H1 (cell line): ENCODE measurements around the gene GRM5. TPM values are rescaled to one million over a fixed set of nuclear protein-coding genes. Genes with fewer than 3 reads are reported as not detected.
A peak's percentile ranks its signal among the peaks of the same experiment; 100 is the strongest.
"Not testable (repeated sequence)": the region's sequence is repeated elsewhere in the genome, so short reads cannot be mapped to it uniquely, and the experiment has no call there.

ENCODE experiments used
- CTCF ChIA-PET: fragments of 300-600 bp; sonication (Branson Sonifier 250); formaldehyde crosslinking; loops from one replicate; lab custom pipeline; 2021; ENCODE audit not compliant: partially characterized antibody; lab: Charles Lee
- POLR2A ChIA-PET: fragments of 300-600 bp; sonication (Branson Sonifier 250); formaldehyde crosslinking; loops from one replicate; lab custom pipeline; 2021; ENCODE audit warnings: inconsistent platforms; ENCODE audit not compliant: partially characterized antibody; lab: Charles Lee
- DNase-seq, 2 experiments: peaks; one replicate each; pipeline versions ENCODE4 v3.0.0 to v3.0.0-alpha.2; 2010 to 2022; ENCODE audit warnings: low spot score in 2 of 2, low read depth in 1 of 2, mixed read lengths in 1 of 2
- FAIRE-seq: peaks from 2 replicates; lab custom pipeline; 2011; peaks lifted over from hg19 to GRCh38; lab: Jason Lieb, UNC
- H2AFZ ChIP-seq: 2 replicates; pipeline ENCODE4 v1.8.1; 2012; ENCODE audit warnings: low read length, inconsistent platforms
- H2AK5ac ChIP-seq: 2 replicates; pipeline ENCODE4 v1.6.1; 2013; ENCODE audit warnings: low read depth, low read length
- H2BK120ac ChIP-seq: replicated peaks from 2 replicates; pipeline ENCODE3; 2013; ENCODE audit warnings: low read depth, low read length, inconsistent platforms
- H2BK12ac ChIP-seq: 2 replicates; pipeline ENCODE4 v1.6.1; 2013; ENCODE audit warnings: low read depth, low read length
- H2BK15ac ChIP-seq: 2 replicates; pipeline ENCODE4 v1.6.1; 2013; ENCODE audit warnings: low read length
- H2BK20ac ChIP-seq: 2 replicates; pipeline ENCODE4 v1.6.1; 2013; ENCODE audit warnings: low read length
- H2BK5ac ChIP-seq: 2 replicates; pipeline ENCODE4 v1.6.1; 2013; ENCODE audit warnings: low read depth, low read length
- H3K14ac ChIP-seq: 2 replicates; pipeline ENCODE4 v1.6.1; 2013; ENCODE audit warnings: inconsistent platforms; ENCODE audit not compliant: insufficient read length
- H3K18ac ChIP-seq: 2 replicates; pipeline ENCODE4 v1.6.1; 2013; ENCODE audit warnings: low read length; ENCODE audit errors: extremely low read depth
- H3K23ac ChIP-seq: 2 replicates; pipeline ENCODE4 v1.6.1; 2013; ENCODE audit warnings: inconsistent platforms; ENCODE audit not compliant: insufficient read length
- H3K23me2 ChIP-seq: 2 replicates; pipeline ENCODE4 v1.6.1; 2013; ENCODE audit warnings: low read depth, low read length
- H3K27ac ChIP-seq: 2 replicates; pipeline ENCODE4 v1.6.1; 2011; ENCODE audit warnings: low read depth, low read length, inconsistent platforms
- H3K27me3 ChIP-seq, 4 experiments: replicated peaks in 1 of 4; 1 replicate in 1 of 4; 2 replicates in 3 of 4; pipeline versions ENCODE4 v1.6.1 to v1.8.1; 2011 to 2013; ENCODE audit warnings: low read length in 3 of 4, mild to moderate bottlenecking in 3 of 4, inconsistent platforms in 2 of 4, mixed read lengths in 2 of 4, moderate library complexity in 1 of 4; ENCODE audit not compliant: control insufficient read depth in 3 of 4, insufficient read depth in 3 of 4; ENCODE audit errors: extremely low read depth in 1 of 4
- H3K36me3 ChIP-seq, 4 experiments: 2 replicates each; pipeline versions ENCODE4 v1.6.1 to v1.8.1; 2011 to 2013; ENCODE audit warnings: mild to moderate bottlenecking in 4 of 4, low read length in 3 of 4, moderate library complexity in 2 of 4, control low read depth in 1 of 4, inconsistent platforms in 1 of 4; ENCODE audit not compliant: insufficient read depth in 4 of 4, control insufficient read depth in 2 of 4
- H3K4ac ChIP-seq: replicated peaks from 2 replicates; pipeline ENCODE3; 2013; ENCODE audit warnings: low read length, low read depth, mixed read lengths, inconsistent platforms; ENCODE audit not compliant: insufficient read length
- H3K4me1 ChIP-seq, 4 experiments: replicated peaks in 1 of 4; 1 replicate in 1 of 4; 2 replicates in 3 of 4; pipeline versions ENCODE4 v1.6.1 to v1.8.1; 2011 to 2013; ENCODE audit warnings: low read length in 3 of 4, inconsistent platforms in 2 of 4, mixed read lengths in 1 of 4; ENCODE audit not compliant: insufficient read depth in 4 of 4, control insufficient read depth in 3 of 4
- H3K4me2 ChIP-seq, 2 experiments: 2 replicates each; pipeline versions ENCODE4 v1.6.1 to v1.8.1; 2011 to 2013; ENCODE audit warnings: low read depth in 2 of 2, low read length in 2 of 2, control low read depth in 1 of 2, inconsistent platforms in 1 of 2, mild to moderate bottlenecking in 1 of 2; ENCODE audit not compliant: insufficient read depth in 1 of 2
- H3K4me3 ChIP-seq, 4 experiments: fragments of 200-600, 300-600 bp in 1 of 4; sonication (generic), shearing (Covaris generic), sonication (Bioruptor Twin) in 1 of 4; 2 replicates each; pipeline versions ENCODE4 v1.5.1 to v1.8.1; 2011 to 2016; ENCODE audit warnings: low read length in 4 of 4, low read depth in 3 of 4, control low read depth in 2 of 4, inconsistent platforms in 2 of 4, mild to moderate bottlenecking in 2 of 4, mixed read lengths in 1 of 4, moderate library complexity in 1 of 4; ENCODE audit not compliant: insufficient read depth in 2 of 4; ENCODE audit errors: extremely low read depth in 1 of 4
- H3K56ac ChIP-seq: replicated peaks from 2 replicates; pipeline ENCODE3; 2013; ENCODE audit warnings: low read depth, mild to moderate bottlenecking, mixed read lengths, low read length, inconsistent platforms; ENCODE audit not compliant: insufficient read length
- H3K79me1 ChIP-seq: 2 replicates; pipeline ENCODE4 v1.6.1; 2013; ENCODE audit warnings: low read depth, low read length, control low read depth
- H3K79me2 ChIP-seq, 2 experiments: 2 replicates each; pipeline versions ENCODE4 v1.6.1 to v1.8.1; 2012 to 2013; ENCODE audit warnings: low read length in 2 of 2, mild to moderate bottlenecking in 2 of 2, inconsistent platforms in 1 of 2; ENCODE audit not compliant: insufficient read depth in 2 of 2, control insufficient read depth in 1 of 2
- H3K9ac ChIP-seq, 4 experiments: replicated peaks in 1 of 4; 1 replicate in 1 of 4; 2 replicates in 3 of 4; pipeline versions ENCODE4 v1.6.1 to v1.8.1; 2011 to 2013; ENCODE audit warnings: low read depth in 3 of 4, low read length in 3 of 4, control low read depth in 2 of 4, mild to moderate bottlenecking in 2 of 4, moderate library complexity in 2 of 4, inconsistent platforms in 1 of 4; ENCODE audit errors: extremely low read depth in 1 of 4
- H3K9me3 ChIP-seq, 2 experiments: 2 replicates each; pipeline versions ENCODE4 v1.6.1 to v1.8.1; 2012 to 2013; ENCODE audit warnings: mild to moderate bottlenecking in 2 of 2, moderate library complexity in 2 of 2, control low read depth in 1 of 2, inconsistent platforms in 1 of 2, low read depth in 1 of 2, low read length in 1 of 2, mixed read lengths in 1 of 2; ENCODE audit not compliant: insufficient read depth in 2 of 2
- H4K20me1 ChIP-seq, 2 experiments: replicated peaks in 1 of 2; 2 replicates each; pipeline versions ENCODE3 to v1.8.1; 2011 to 2013; ENCODE audit warnings: inconsistent platforms in 2 of 2, low read length in 2 of 2, mild to moderate bottlenecking in 1 of 2; ENCODE audit not compliant: insufficient read depth in 2 of 2, control insufficient read depth in 1 of 2
- H4K5ac ChIP-seq: 2 replicates; pipeline ENCODE4 v1.6.1; 2013; ENCODE audit warnings: low read length, low read depth, mixed read lengths, inconsistent platforms; ENCODE audit not compliant: insufficient read length
- H4K8ac ChIP-seq: 2 replicates; pipeline ENCODE4 v1.8.0; 2013; ENCODE audit warnings: mild to moderate bottlenecking, moderate library complexity, low read length, inconsistent platforms; ENCODE audit not compliant: insufficient read depth; ENCODE audit errors: extremely low read depth
- H4K91ac ChIP-seq: replicated peaks from 2 replicates; pipeline ENCODE3; 2013; ENCODE audit warnings: low read length, mixed read lengths, inconsistent platforms; ENCODE audit not compliant: insufficient read length
- E2F6 ChIP-seq: IDR thresholded peaks from 2 replicates; pipeline ENCODE4 v1.6.1; 2012; ENCODE audit warnings: inconsistent platforms
- KDM4A ChIP-seq: IDR thresholded peaks from one replicate; pipeline ENCODE4 v1.7.1; 2012; ENCODE audit warnings: low read depth, mild to moderate bottlenecking, moderate library complexity, low read length, inconsistent platforms; ENCODE audit not compliant: severe bottlenecking
- SIN3A ChIP-seq, 2 experiments: IDR thresholded peaks in 1 of 2; conservative IDR thresholded peaks in 1 of 2; 2 replicates each; pipeline ENCODE4 v1.6.1; 2011 to 2012; ENCODE audit warnings: low read length in 2 of 2, improper control_type of control experiment in 1 of 2, low read depth in 1 of 2, mild to moderate bottlenecking in 1 of 2
- SUZ12 ChIP-seq: fragments of 200-600 bp; sonication (generic); IDR thresholded peaks from 2 replicates; pipeline ENCODE4 v1.6.1; 2012; ENCODE audit warnings: mild to moderate bottlenecking, inconsistent platforms, low read length, moderate library complexity, mixed read lengths
- TBP ChIP-seq: IDR thresholded peaks from 2 replicates; pipeline ENCODE4 v1.6.1; 2011; ENCODE audit warnings: low read depth, low read length, improper control_type of control experiment
- TCF12 ChIP-seq: IDR thresholded peaks from 2 replicates; pipeline ENCODE4 v1.6.1; 2011; ENCODE audit warnings: low read depth, mild to moderate bottlenecking, low read length
- WGBS, 2 experiments: shearing (Covaris generic) in 1 of 2; methylation state at CpG; one replicate each; pipeline versions ENCODE4 v1.1.6 to v1.1.7; 2013 to 2015; ENCODE audit warnings: low lambda C conversion rate in 2 of 2, mixed read lengths in 2 of 2, inconsistent platforms in 1 of 2, low coverage in 1 of 2, missing lambda C conversion rate in 1 of 2; ENCODE audit not compliant: insufficient replicate concordance in 2 of 2, insufficient coverage in 1 of 2, insufficient read length in 1 of 2; ENCODE audit errors: extremely low coverage in 1 of 2, missing lambda C conversion rate in 1 of 2; 5-methylcytosine and 5-hydroxymethylcytosine counted together
- long read RNA-seq, 2 experiments: library from RNA in 1 of 2; library from capped mRNA in 1 of 2; stranded (forward); transcript quantifications; one replicate each; pipeline ENCODE4 v2.0.0, GENCODE V29; 2021; ENCODE audit warnings: inconsistent platforms in 1 of 2
- polyA minus RNA-seq, 3 experiments: library from RNA; depleted of rRNA, polyadenylated mRNA; stranded (reverse); fragments of >200 nt; gene quantifications; 1 replicate in 2 of 3; 2 replicates in 1 of 3; pipeline ENCODE4 v1.2.3, GENCODE V29; 2011
- polyA plus RNA-seq, 7 experiments: library from polyadenylated mRNA; depleted of rRNA in 3 of 7; stranded (reverse) in 5 of 7; unstranded in 2 of 7; fragments of >200 nt in 5 of 7; fragments of 200-250 nt in 2 of 7; gene quantifications; 1 replicate in 5 of 7; 2 replicates in 1 of 7; 4 replicates in 1 of 7; pipeline versions ENCODE4 v1.2.1 to v1.2.3, GENCODE V29; 2011 to 2013; ENCODE audit warnings: missing spikeins in 2 of 7, mixed read lengths in 2 of 7
- total RNA-seq: library from RNA; stranded (reverse); fragmentation: NEBNext Ultra II Directional; extraction: Animal tissue kit (Norgen Biotek cat#: 25700); gene quantifications from 2 replicates; pipeline ENCODE4 v1.2.1, GENCODE V29; 2021
- TF ChIP-seq, protein P1 (sequence below): IDR thresholded peaks from 2 replicates; pipeline ENCODE4 v1.6.1; 2012; ENCODE audit warnings: inconsistent platforms

The GRM5 gene
- total RNA-seq, result 0.25 and 0.43 TPM in 2 replicates
- 0.15 and 0.22 TPM in 2 replicates for polyA plus RNA-seq (2011; rRNA removed)
- 0.14 TPM for polyA plus RNA-seq (2011; cell fraction: cytosol; rRNA removed)
- polyA plus RNA-seq (2011; cell fraction: nucleus; rRNA removed), result 0.37 TPM
- 0.13 to 0.19 TPM (median 0.16 TPM) in 4 replicates for polyA plus RNA-seq (2012, experiment 1 of 2)
- polyA plus RNA-seq (2012, experiment 2 of 2), result not detected
- polyA plus RNA-seq (2013, experiment 1 of 2), result 0.14 TPM
- polyA plus RNA-seq (2013, experiment 2 of 2), result 0.15 TPM
- 1.9 and 2.0 TPM in 2 replicates for polyA minus RNA-seq (2011; rRNA and poly(A)+ RNA removed)
- polyA minus RNA-seq (2011; cell fraction: cytosol; rRNA and poly(A)+ RNA removed), result 0.29 TPM
- polyA minus RNA-seq (2011; cell fraction: nucleus; rRNA and poly(A)+ RNA removed), result 3.5 TPM
- long read RNA-seq, experiment 1, partial matches to known transcripts, result 0 of 1 reads
- long read RNA-seq, experiment 1, other reads (novel, unspliced or antisense), result 1 of 1 reads
- long read RNA-seq, experiment 2, result 0 reads

GRCh38 chr11:89065651-89066201 is at the start of gene GRM5:
GRM5 (minus strand) TSS chr11:89065982; CDS start chr11:89047872, 18,110 bp downstream.
- H3K18ac ChIP-seq, H2AK5ac ChIP-seq, H3K79me1 ChIP-seq, H3K27ac ChIP-seq, H3K14ac ChIP-seq, H2BK5ac ChIP-seq, H2AFZ ChIP-seq, H4K91ac ChIP-seq, H3K4ac ChIP-seq, H3K23me2 ChIP-seq, H2BK15ac ChIP-seq, H2BK20ac ChIP-seq, H2BK12ac ChIP-seq, H4K8ac ChIP-seq, H3K56ac ChIP-seq, H2BK120ac ChIP-seq, H3K9me3 ChIP-seq, H3K79me2 ChIP-seq, H3K4me1 ChIP-seq, POLR2A ChIA-PET, FAIRE-seq, H4K5ac ChIP-seq, CTCF ChIA-PET, H4K20me1 ChIP-seq, H3K23ac ChIP-seq, H3K36me3 ChIP-seq: not testable (repeated sequence)
- WGBS, 2 experiments, result 1% methylated on average over 39 of the region's 47 CpGs; no CpG with 5 or more reads in 1 of the 2 experiments
- Histone ChIP-seq H3K4me3 (peak within 1 kb of the TSS in 3 of 4 experiments; percentile 40 to 50 (median 45); a peak in 6 of 8 replicates), H3K9ac (peak within 1 kb of the TSS in 1 of 4 experiments; percentile 10; a peak in 1 of 7 replicates), H3K27me3 (peaks cover 12 to 48% (median 33%) of the 10 kb centered on the region in 4 experiments), H3K4me2 (peak within 1 kb of the TSS; percentile 52 to 63)
- peak; percentile 92 for TF ChIP-seq E2F6
- TF ChIP-seq TBP, result peak; percentile 93
- 0 out of 4 replicates have a peak, but pooled peaks of 1 of the 2 experiments have one; percentile 39 for TF ChIP-seq SIN3A (conservative IDR thresholded peaks at IDR 0.05 in 1 of 2, IDR thresholded peaks at IDR 0.05 in 1 of 2; ENCODE audit: low read depth in 1 of 2, low read length in 2 of 2)
- peak; percentile 45; the same call in 1 of the 2 replicates for TF ChIP-seq SUZ12
- TF ChIP-seq, protein P1, sequence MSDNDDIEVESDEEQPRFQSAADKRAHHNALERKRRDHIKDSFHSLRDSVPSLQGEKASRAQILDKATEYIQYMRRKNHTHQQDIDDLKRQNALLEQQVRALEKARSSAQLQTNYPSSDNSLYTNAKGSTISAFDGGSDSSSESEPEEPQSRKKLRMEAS, result peak; percentile 95
- TF ChIP-seq TCF12, result 0 out of 2 replicates have a peak, but pooled peaks have one; percentile 5
- peak; percentile 67 for TF ChIP-seq KDM4A
- DNase-seq, result peak; percentile 9 to 67
